Spleen (tissue), 7 donors: ENCODE results near the gene NUSAP1.

Source experiments
- POLR2AphosphoS5 ChIP-seq, 3 donors: sonication (generic); formaldehyde crosslinking; IDR thresholded peaks; one replicate each; pipeline ENCODE4 v1.5.1; 2017; ENCODE audit warnings: antibody characterized with exemption in 3 of 3
- TF ChIP-seq, protein P1 (sequence below), 11 experiments: fragments of 200-600 bp in 7 of 11; fragments of 450-650 bp in 4 of 11; sonication (generic) in 4 of 11; IDR thresholded peaks in 8 of 11; conservative IDR thresholded peaks in 3 of 11; 1 replicate in 7 of 11; 2 replicates in 4 of 11; pipeline versions ENCODE4 v1.4.0 to v1.8.0; 2016 to 2021; ENCODE audit warnings: antibody characterized with exemption in 11 of 11, inconsistent platforms in 4 of 11, mild to moderate bottlenecking in 1 of 11
- donor health status: DM: no; HTN: no; CAD: no; lungs with moderate emphysema.
- donor health status: DM: no; HTN: no; CAD: no.
- donor health status: DM: no; HTN: no; CAD: no.

DNA sequence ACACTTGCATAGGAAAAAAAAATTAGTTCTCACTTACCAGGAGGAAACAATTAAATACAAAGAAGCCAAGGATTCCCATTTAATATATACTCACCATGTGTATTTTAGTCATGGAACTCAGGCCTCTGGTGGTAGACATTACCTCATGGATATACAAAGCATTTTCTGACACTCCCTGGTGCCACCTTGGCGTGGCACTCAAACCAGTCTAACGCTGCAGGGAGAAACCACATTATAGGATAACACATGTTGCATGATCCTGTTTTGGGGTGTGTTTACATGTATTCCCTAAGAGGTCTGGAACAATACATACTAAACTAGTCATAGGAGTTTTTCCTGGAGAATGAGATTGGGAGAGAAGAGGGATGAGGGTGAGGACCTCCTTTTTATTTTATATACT lies 78.3 kb downstream of the NUSAP1 start:
- TF ChIP-seq POLR2AphosphoS5 (IDR thresholded peaks at IDR 0.05), result no peak
- TF ChIP-seq, protein P1, sequence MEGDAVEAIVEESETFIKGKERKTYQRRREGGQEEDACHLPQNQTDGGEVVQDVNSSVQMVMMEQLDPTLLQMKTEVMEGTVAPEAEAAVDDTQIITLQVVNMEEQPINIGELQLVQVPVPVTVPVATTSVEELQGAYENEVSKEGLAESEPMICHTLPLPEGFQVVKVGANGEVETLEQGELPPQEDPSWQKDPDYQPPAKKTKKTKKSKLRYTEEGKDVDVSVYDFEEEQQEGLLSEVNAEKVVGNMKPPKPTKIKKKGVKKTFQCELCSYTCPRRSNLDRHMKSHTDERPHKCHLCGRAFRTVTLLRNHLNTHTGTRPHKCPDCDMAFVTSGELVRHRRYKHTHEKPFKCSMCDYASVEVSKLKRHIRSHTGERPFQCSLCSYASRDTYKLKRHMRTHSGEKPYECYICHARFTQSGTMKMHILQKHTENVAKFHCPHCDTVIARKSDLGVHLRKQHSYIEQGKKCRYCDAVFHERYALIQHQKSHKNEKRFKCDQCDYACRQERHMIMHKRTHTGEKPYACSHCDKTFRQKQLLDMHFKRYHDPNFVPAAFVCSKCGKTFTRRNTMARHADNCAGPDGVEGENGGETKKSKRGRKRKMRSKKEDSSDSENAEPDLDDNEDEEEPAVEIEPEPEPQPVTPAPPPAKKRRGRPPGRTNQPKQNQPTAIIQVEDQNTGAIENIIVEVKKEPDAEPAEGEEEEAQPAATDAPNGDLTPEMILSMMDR (IDR thresholded peaks at IDR 0.05 in 8 of 11, conservative IDR thresholded peaks at IDR 0.05 in 3 of 11), result no peak
